OCI-LY1 (cell line): Measurements from ENCODE around the gene RNF151.

Source experiments
- H2AFZ ChIP-seq: fragments of 200-600 bp; sonication (generic), shearing (Covaris generic); 2 replicates; pipeline ENCODE4 v1.6.0; 2014; ENCODE audit warnings: antibody characterized with exemption, mild to moderate bottlenecking, low read length
- H3F3A ChIP-seq: fragments of 200-600 bp; sonication (generic), shearing (Covaris generic); 2 replicates; pipeline ENCODE4 v1.6.0; 2014; ENCODE audit warnings: mild to moderate bottlenecking, antibody characterized with exemption, low read length, moderate library complexity; ENCODE audit not compliant: insufficient read depth
- H3K27ac ChIP-seq: fragments of 200-600 bp; sonication (generic); 2 replicates; pipeline ENCODE4 v1.5.1; 2014; ENCODE audit warnings: low read length, mixed run types, mild to moderate bottlenecking, low read depth; ENCODE audit not compliant: poor library complexity, severe bottlenecking
- H3K27me3 ChIP-seq: fragments of 200-600 bp; sonication (generic); 2 replicates; pipeline ENCODE4 v1.6.0; 2014; ENCODE audit warnings: antibody characterized with exemption, mild to moderate bottlenecking, low read length, moderate library complexity; ENCODE audit not compliant: insufficient read depth
- H3K36me3 ChIP-seq: fragments of 200-600 bp; sonication (generic); 2 replicates; pipeline ENCODE4 v1.6.1; 2014; ENCODE audit warnings: mild to moderate bottlenecking, antibody characterized with exemption, low read length, moderate library complexity, mixed read lengths; ENCODE audit not compliant: insufficient read depth
- H3K4me1 ChIP-seq: fragments of 200-600 bp; sonication (generic); 2 replicates; pipeline ENCODE4 v1.5.1; 2014; ENCODE audit warnings: mild to moderate bottlenecking, low read length, moderate library complexity; ENCODE audit not compliant: insufficient read depth, severe bottlenecking
- H3K4me2 ChIP-seq: fragments of 200-600 bp; sonication (generic), shearing (Covaris generic); 2 replicates; pipeline ENCODE4 v1.6.1; 2014; ENCODE audit warnings: low read length
- H3K4me3 ChIP-seq: fragments of 200-600 bp; sonication (generic); 2 replicates; pipeline ENCODE4 v1.5.1; 2014; ENCODE audit warnings: low read length, low read depth, mild to moderate bottlenecking, mixed read lengths; ENCODE audit not compliant: poor library complexity, severe bottlenecking
- H3K79me2 ChIP-seq: fragments of 200-600 bp; shearing (Covaris generic); 2 replicates; pipeline ENCODE4 v1.6.1; 2016; ENCODE audit warnings: mixed run types, low read length, mixed read lengths; ENCODE audit not compliant: insufficient read depth
- H3K9ac ChIP-seq: fragments of 200-600 bp; sonication (generic), shearing (Covaris generic); 2 replicates; pipeline ENCODE4 v1.6.1; 2014; ENCODE audit warnings: mild to moderate bottlenecking, low read length, mixed read lengths
- H3K9me2 ChIP-seq: fragments of 200-600 bp; sonication (generic), shearing (Covaris generic); 2 replicates; pipeline ENCODE4 v1.6.1; 2014; ENCODE audit warnings: low read depth, mild to moderate bottlenecking, low read length, mixed read lengths
- H3K9me3 ChIP-seq: fragments of 200-600 bp; shearing (Covaris generic); 2 replicates; pipeline ENCODE4 v1.6.1; 2014; ENCODE audit warnings: low read length, mixed read lengths
- H4K20me1 ChIP-seq: fragments of 200-600 bp; sonication (generic), shearing (Covaris generic); 2 replicates; pipeline ENCODE4 v1.6.0; 2016; ENCODE audit warnings: mild to moderate bottlenecking, low read length; ENCODE audit not compliant: insufficient read depth
- EZH2 ChIP-seq: fragments of 200-600 bp; sonication (generic), shearing (Covaris generic); IDR thresholded peaks from 2 replicates; pipeline ENCODE4 v1.8.0; 2017; ENCODE audit warnings: borderline replicate concordance, mixed run types, mild to moderate bottlenecking, antibody characterized with exemption, low read length, moderate library complexity, mixed read lengths
- TF ChIP-seq, protein P1 (sequence below): fragments of 200-600 bp; sonication (generic), shearing (Covaris generic); IDR thresholded peaks from 2 replicates; pipeline ENCODE4 v1.5.1; 2017; ENCODE audit warnings: mild to moderate bottlenecking, antibody characterized with exemption, low read length, moderate library complexity, mixed read lengths

The RNF151 gene

DNA sequence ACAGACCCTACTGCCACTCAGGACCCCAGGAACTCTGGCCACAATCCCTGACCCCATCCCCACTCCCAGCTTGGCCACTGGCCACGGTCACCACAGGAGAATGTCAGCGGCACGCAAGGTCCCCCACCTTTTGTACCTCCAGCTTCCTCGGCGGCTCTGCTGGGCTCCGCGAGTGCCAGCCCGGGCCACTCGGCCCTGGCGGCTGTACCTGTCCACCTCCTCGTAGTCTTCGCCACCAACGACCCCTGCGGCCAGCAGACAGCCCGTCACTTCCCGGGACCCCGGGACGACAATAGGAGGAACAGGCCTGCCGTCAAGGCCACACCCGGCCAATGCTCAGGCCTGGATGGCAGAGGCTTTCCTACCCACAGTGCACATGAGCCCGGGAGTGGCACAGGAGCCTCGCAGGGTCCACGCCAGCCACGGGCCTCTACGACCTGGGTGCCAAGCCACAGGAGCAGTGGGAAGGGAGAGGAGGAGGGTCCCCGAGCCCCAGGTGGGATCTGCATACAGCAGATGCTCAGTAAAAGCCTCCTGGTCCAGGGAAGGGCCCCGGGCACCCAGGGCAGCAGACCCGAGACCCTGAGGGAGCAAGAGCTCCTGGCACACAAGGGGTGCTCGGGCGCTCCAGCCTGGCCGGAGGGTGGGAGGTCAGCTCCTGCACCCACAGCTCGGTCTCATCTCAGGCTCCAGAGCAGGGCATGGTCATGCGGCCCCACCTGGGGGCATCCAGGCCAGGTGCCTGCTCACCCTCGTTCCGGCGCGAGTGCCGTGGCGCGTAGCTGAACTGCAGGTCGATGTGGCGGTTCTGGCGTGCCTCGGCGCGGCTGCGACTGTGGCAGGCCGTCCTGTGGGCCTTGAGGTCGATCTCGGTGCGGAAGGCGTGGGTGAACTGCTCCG, 35.0 kb downstream of the RNF151 start:
- Histone ChIP-seq H3K36me3 (peaks cover 75% of the 10 kb centered on the region), H3K9ac (no peak overlapping the region), H3K27ac (no peak overlapping the region), H2AFZ (no peak overlapping the region), H3K27me3 (no peaks in the 10 kb centered on the region), H3K9me3 (no peaks in the 10 kb centered on the region), H3K4me1 (peaks cover 22% of the 10 kb centered on the region), H3K4me2 (no peak overlapping the region), H3K79me2 (no peaks in the 10 kb centered on the region), H4K20me1 (no peaks in the 10 kb centered on the region), H3K9me2 (no peaks in the 10 kb centered on the region), H3K4me3 (no peak overlapping the region), H3F3A (no peaks in the 10 kb centered on the region)
- TF ChIP-seq, protein P1, sequence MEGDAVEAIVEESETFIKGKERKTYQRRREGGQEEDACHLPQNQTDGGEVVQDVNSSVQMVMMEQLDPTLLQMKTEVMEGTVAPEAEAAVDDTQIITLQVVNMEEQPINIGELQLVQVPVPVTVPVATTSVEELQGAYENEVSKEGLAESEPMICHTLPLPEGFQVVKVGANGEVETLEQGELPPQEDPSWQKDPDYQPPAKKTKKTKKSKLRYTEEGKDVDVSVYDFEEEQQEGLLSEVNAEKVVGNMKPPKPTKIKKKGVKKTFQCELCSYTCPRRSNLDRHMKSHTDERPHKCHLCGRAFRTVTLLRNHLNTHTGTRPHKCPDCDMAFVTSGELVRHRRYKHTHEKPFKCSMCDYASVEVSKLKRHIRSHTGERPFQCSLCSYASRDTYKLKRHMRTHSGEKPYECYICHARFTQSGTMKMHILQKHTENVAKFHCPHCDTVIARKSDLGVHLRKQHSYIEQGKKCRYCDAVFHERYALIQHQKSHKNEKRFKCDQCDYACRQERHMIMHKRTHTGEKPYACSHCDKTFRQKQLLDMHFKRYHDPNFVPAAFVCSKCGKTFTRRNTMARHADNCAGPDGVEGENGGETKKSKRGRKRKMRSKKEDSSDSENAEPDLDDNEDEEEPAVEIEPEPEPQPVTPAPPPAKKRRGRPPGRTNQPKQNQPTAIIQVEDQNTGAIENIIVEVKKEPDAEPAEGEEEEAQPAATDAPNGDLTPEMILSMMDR: no peak
- no peak for TF ChIP-seq EZH2

DNA sequence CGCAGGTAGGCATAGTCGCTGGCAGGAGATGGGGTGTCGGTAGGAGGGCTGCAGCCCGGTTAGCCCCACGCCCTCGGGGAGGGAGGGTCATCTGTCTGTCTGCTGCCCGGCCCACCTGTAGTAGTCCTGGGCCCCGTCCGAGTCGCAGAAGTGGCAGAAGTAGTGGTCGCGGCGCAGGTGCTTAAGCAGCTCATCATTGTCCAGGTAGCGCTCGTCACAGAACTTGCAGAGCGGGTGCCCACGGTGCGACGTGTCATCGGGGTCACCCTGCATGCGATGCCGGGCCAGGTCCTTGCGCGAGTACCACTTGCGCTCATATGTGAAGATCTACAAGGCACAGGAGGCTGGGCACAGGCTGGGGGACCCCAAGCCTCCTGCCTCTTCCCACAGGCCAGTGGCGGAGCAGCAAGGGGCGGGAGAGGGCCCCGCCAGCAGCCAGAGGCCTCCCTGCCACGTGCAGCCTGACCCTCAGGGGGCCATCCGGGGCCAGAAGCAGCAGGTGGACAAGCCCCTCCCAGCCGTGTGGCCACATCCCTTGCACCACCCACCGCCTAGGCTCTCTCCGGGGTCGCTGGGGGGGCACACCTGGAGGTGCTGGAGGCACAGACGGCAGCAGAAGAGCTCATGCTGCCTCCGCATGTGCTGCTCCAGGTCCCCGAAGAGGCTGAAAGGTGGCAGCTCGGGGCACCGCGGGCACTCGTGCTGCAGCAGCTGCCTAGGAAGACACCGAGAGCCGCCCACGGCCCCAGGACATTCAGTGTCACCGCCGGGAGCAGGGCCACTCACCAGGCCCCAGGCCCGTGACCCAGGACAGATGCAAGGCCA, 36.0 kb downstream of the RNF151 start:
- no peaks in the 10 kb centered on the region for H3K79me2 ChIP-seq
- H3K9ac ChIP-seq: no peak overlapping the region
- no peak overlapping the region for H3K27ac ChIP-seq
- no peaks in the 10 kb centered on the region for H3K9me2 ChIP-seq
- H3K27me3 ChIP-seq: no peaks in the 10 kb centered on the region
- peaks cover 31% of the 10 kb centered on the region for H3K4me1 ChIP-seq
- peaks cover 67% of the 10 kb centered on the region for H3K36me3 ChIP-seq
- no peak overlapping the region for H3K4me3 ChIP-seq
- no peaks in the 10 kb centered on the region for H4K20me1 ChIP-seq
- no peak for TF ChIP-seq EZH2
- TF ChIP-seq, protein P1: no peak
- no peaks in the 10 kb centered on the region for H3K9me3 ChIP-seq
- H2AFZ ChIP-seq: no peak overlapping the region
- H3K4me2 ChIP-seq: no peak overlapping the region
- no peaks in the 10 kb centered on the region for H3F3A ChIP-seq

DNA sequence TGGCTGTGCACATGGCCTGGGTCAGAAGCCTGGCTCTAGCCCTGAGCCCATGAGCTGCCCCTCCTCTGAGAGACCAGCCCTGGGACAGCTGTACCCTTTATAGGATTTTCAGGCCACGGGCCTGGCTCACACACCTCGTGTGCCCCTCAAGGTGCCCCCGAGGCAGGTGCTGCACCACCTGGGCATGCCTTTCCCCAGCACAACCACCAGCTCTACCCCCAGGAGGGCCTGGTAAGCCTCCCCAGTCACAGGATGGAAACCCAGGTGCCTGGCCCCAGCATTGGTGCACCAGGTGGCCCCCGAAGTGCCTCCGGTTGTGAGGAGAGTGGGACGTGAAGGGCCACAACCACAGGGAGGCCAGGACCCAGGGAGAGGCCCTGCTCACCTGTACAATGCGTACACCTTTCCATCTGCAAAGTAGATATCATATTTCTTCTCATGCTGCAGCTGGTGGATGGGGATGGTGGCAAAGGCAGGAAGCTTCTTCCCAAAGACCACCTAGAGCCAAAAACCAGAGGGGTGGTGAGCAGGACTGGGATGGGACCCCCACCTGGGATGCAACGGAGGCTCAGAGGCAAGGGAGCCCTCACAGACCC, 36.7 kb downstream of the RNF151 start:
- no peaks in the 10 kb centered on the region for H4K20me1 ChIP-seq
- peaks cover 60% of the 10 kb centered on the region for H3K36me3 ChIP-seq
- H3K27me3 ChIP-seq: no peaks in the 10 kb centered on the region
- no peak overlapping the region for H3K9ac ChIP-seq
- peaks cover 38% of the 10 kb centered on the region for H3K4me1 ChIP-seq
- H3K9me3 ChIP-seq: no peaks in the 10 kb centered on the region
- no peak overlapping the region for H2AFZ ChIP-seq
- H3K4me2 ChIP-seq: no peak overlapping the region
- H3K27ac ChIP-seq: no peak overlapping the region
- H3K4me3 ChIP-seq: no peak overlapping the region
- H3K9me2 ChIP-seq: no peaks in the 10 kb centered on the region
- no peak for TF ChIP-seq EZH2
- TF ChIP-seq, protein P1: no peak
- no peaks in the 10 kb centered on the region for H3F3A ChIP-seq
- peaks cover 4% of the 10 kb centered on the region for H3K79me2 ChIP-seq
